ENCODE measurements around the gene AMOTL1. TPM values are rescaled to one million over a fixed set of nuclear protein-coding genes. Genes with fewer than 3 reads are reported as not detected.

Gene AMOTL1
- total and polyA plus RNA-seq, 2 donors from 2014 or later: 6.1 to 52.3 TPM

DNA sequence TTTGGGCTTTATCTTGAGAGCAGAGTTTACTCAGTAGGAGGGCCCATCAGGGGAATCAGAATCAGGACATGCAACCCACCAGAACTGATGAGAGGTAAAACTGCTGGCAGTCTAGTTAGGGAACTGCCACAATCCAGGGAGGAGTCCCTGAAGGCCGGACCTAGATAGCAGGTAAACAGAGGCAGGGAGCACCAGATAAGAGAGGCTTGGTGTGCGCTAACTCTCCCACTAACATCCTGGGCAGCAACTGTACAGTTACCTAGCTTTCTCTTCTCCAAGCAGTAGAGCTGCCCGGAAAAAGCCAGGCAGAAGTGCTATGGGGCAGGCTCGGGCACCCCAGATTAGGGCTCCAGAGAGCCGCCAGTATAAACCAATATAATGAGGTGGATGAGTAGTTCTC lies 865 bp upstream of the AMOTL1 start:
- DNase-seq: peak in 1 of 5 donors; percentile 48
- Histone ChIP-seq H3K4me1 (ENCODE audit: control insufficient read depth in 2 of 3, insufficient read depth in 2 of 3, low read depth in 1 of 3, low read length in 3 of 3) (peaks cover 0 to 11% (median 0%) of the 10 kb centered on the region in 3 donors), H3K36me3 (ENCODE audit: control insufficient read depth in 2 of 3, insufficient read depth in 3 of 3, low read length in 3 of 3) (no peaks in the 10 kb centered on the region), H3K27me3 (ENCODE audit: control insufficient read depth, insufficient read depth, low read length) (no peaks in the 10 kb centered on the region), H3K4me3 (ENCODE audit: low read length in 3 of 3) (peak overlapping the region in 1 of 3 donors; percentile 90), H3K9ac (ENCODE audit: low read length in 3 of 3) (no peak overlapping the region), H3K9me3 (ENCODE audit: control insufficient read depth in 2 of 3, insufficient read depth in 1 of 3, low read length in 3 of 3) (no peaks in the 10 kb centered on the region), H3K27ac (ENCODE audit: low read depth in 2 of 2, low read length in 2 of 2) (peak overlapping the region; percentile 85 to 88)
- TF ChIP-seq, protein P1, sequence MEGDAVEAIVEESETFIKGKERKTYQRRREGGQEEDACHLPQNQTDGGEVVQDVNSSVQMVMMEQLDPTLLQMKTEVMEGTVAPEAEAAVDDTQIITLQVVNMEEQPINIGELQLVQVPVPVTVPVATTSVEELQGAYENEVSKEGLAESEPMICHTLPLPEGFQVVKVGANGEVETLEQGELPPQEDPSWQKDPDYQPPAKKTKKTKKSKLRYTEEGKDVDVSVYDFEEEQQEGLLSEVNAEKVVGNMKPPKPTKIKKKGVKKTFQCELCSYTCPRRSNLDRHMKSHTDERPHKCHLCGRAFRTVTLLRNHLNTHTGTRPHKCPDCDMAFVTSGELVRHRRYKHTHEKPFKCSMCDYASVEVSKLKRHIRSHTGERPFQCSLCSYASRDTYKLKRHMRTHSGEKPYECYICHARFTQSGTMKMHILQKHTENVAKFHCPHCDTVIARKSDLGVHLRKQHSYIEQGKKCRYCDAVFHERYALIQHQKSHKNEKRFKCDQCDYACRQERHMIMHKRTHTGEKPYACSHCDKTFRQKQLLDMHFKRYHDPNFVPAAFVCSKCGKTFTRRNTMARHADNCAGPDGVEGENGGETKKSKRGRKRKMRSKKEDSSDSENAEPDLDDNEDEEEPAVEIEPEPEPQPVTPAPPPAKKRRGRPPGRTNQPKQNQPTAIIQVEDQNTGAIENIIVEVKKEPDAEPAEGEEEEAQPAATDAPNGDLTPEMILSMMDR (IDR thresholded peaks at IDR 0.05; ENCODE audit: borderline replicate concordance, extremely low read depth, insufficient read depth): no peak
- intact Hi-C loops (cut with DNase I): no loop called here
- no peak for FAIRE-seq

DNA sequence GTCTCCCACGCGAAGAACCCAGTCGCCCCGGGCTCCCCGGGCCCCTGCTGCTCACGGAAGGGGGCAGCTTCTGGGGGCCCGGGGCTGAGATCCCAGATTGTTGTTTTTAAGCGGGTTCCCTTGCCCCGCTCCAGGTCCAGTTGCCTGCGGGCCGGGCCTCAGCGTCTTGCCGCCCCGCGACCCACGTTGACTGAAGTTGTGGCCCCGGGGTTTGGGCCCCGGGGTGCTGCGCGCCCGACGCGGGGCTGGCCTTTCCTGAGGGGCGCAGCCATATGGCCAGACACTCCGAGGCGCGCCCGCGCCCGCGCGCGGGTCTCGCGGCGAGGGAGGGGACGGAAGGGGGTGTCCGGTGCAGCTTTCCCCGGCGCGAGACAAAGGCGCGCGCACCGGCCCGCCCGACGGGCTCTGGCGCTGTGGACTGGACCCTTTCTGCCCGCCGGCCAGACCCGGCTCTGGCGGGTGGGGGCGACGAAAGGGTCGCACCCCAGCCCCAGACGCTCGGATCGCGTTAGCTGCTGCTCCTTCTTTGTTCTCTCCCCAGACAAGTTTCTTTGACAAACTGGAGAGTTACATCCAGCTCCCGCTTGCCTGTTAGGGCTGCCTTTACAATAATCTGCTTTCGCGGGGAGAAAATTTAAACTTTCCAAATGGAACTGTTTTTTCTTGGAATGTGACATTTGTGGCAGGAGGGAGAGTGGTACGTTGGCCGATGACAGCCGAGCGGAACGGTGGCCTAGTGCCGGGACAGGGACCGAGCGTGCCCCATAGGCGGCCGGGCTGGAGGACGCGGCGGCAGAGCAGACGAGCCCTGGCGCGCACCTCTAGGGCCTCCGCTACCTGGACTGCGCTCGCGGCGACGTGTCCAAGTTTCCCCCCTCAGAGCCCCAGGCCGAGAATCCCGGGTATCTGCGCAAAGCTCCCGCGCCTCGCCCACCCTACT lies 716 bp downstream of the AMOTL1 start:
- intact Hi-C loops (cut with DNase I): no loop called here
- TF ChIP-seq, protein P1 (IDR thresholded peaks at IDR 0.05; ENCODE audit: borderline replicate concordance, extremely low read depth, insufficient read depth): no peak
- H3K9me3 ChIP-seq (ENCODE audit: control insufficient read depth in 2 of 3, insufficient read depth in 1 of 3, low read length in 3 of 3): no peaks in the 10 kb centered on the region
- no peaks in the 10 kb centered on the region for H3K27me3 ChIP-seq (ENCODE audit: control insufficient read depth, insufficient read depth, low read length)
- H3K4me1 ChIP-seq (ENCODE audit: control insufficient read depth in 2 of 3, insufficient read depth in 2 of 3, low read depth in 1 of 3, low read length in 3 of 3): peaks cover 0 to 11% (median 0%) of the 10 kb centered on the region in 3 donors
- H3K27ac ChIP-seq (ENCODE audit: low read depth in 2 of 2, low read length in 2 of 2): peak overlapping the region; percentile 85 to 88
- FAIRE-seq (no peak), DNase-seq (peak; percentile 62 to 90 (median 77))
- peak overlapping the region; percentile 82 to 90 (median 84) for H3K4me3 ChIP-seq (ENCODE audit: low read length in 3 of 3)
- H3K36me3 ChIP-seq (ENCODE audit: control insufficient read depth in 2 of 3, insufficient read depth in 3 of 3, low read length in 3 of 3): no peaks in the 10 kb centered on the region
- peak overlapping the region; percentile 75 to 96 (median 90) for H3K9ac ChIP-seq (ENCODE audit: low read length in 3 of 3)

DNA sequence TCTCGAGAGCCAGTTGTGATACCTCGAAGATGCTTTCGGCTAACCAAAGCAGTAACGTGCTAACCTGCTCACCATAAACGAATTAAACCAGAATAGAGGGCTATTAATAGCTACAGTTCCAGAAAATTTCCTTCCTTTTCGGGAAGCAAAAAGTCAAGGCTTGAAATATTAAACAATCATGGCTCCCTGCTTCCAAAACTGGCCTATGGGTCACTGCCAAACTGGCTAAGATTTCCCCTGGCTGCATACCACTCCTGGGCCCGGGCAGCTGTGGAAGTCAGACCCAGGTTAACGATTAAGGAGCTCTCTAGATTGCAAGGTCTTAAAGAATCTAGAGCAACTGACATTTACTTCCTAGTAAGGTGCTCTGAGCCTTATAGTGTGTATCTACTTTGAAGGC lies 1.7 kb downstream of the AMOTL1 start:
- H3K4me1 ChIP-seq (ENCODE audit: control insufficient read depth in 2 of 3, insufficient read depth in 2 of 3, low read depth in 1 of 3, low read length in 3 of 3): peaks cover 0 to 11% (median 0%) of the 10 kb centered on the region in 3 donors
- intact Hi-C loops (cut with DNase I): no loop called here
- peak in 2 of 5 donors; percentile 53 to 61 for DNase-seq

More for the DNA sequence above, 1.7 kb downstream of the AMOTL1 start:
- Histone ChIP-seq H3K9ac (ENCODE audit: low read length in 3 of 3) (peak overlapping the region; percentile 75 to 96 (median 90)), H3K36me3 (ENCODE audit: control insufficient read depth in 2 of 3, insufficient read depth in 3 of 3, low read length in 3 of 3) (no peaks in the 10 kb centered on the region), H3K4me3 (ENCODE audit: low read length in 3 of 3) (peak overlapping the region; percentile 82 to 90 (median 84)), H3K27ac (ENCODE audit: low read depth in 2 of 2, low read length in 2 of 2) (peak overlapping the region; percentile 85 to 88), H3K27me3 (ENCODE audit: control insufficient read depth, insufficient read depth, low read length) (no peaks in the 10 kb centered on the region), H3K9me3 (ENCODE audit: control insufficient read depth in 2 of 3, insufficient read depth in 1 of 3, low read length in 3 of 3) (no peaks in the 10 kb centered on the region)
- FAIRE-seq: no peak
- TF ChIP-seq, protein P1 (IDR thresholded peaks at IDR 0.05; ENCODE audit: borderline replicate concordance, extremely low read depth, insufficient read depth): no peak
